Stimulated activated naive CD8-positive, alpha-beta T cell treated with anti-CD3 and anti-CD28 coated beads, Interleukin-15, Interleukin-2, amounts not matched to agents 100 ng/mL and 50 ng/mL, for 24 hours (primary cell): ENCODE results near the gene NPNT.

Experiments used
- H3K27ac Mint-ChIP-seq: one replicate; pipeline ENCODE4 v1.8.0; 2021; ENCODE audit warnings: mild to moderate bottlenecking, mixed read lengths
- H3K27me3 Mint-ChIP-seq: one replicate; pipeline ENCODE4 v1.8.0; 2021; ENCODE audit warnings: mixed read lengths
- H3K36me3 Mint-ChIP-seq: one replicate; pipeline ENCODE4 v1.8.0; 2021; ENCODE audit warnings: low read depth, mixed read lengths
- H3K4me1 Mint-ChIP-seq: one replicate; pipeline ENCODE4 v1.8.0; 2021; ENCODE audit warnings: low read depth, mixed read lengths
- H3K4me3 Mint-ChIP-seq: one replicate; pipeline ENCODE4 v1.8.0; 2021; ENCODE audit warnings: mild to moderate bottlenecking, mixed read lengths
- H3K9me3 Mint-ChIP-seq: one replicate; pipeline ENCODE4 v1.8.0; 2021; ENCODE audit warnings: mixed read lengths

Gene NPNT

DNA sequence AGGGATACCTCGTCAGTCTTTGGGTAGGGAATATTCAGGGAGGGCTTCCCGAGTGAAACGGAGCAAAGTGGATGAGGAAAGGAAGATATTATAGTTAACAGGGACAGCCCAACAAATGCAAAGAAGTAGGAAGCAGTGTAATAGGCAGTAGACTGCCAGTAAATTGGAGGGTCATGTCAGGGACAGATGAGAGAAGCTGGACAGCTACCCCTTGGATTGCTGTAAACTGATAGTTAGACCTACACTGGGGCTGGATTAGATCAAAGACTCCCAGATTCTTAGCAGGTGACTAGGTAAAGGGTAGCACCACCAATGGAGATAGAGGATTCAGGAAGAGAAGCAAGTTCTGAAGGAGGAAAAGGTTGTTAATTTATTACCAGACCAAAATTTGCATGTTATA is 48.0 kb downstream of the NPNT start:
- no peaks in the 10 kb centered on the region for H3K9me3 Mint-ChIP-seq
- no peaks in the 10 kb centered on the region for H3K27me3 Mint-ChIP-seq
- H3K4me3 Mint-ChIP-seq, result no peak overlapping the region
- no peaks in the 10 kb centered on the region for H3K36me3 Mint-ChIP-seq
- no peak overlapping the region for H3K27ac Mint-ChIP-seq
- no peaks in the 10 kb centered on the region for H3K4me1 Mint-ChIP-seq

GRCh38 chr4:105944540-105944939 is 49.3 kb downstream of the NPNT start:
- H3K4me3 Mint-ChIP-seq, result no peak overlapping the region
- no peaks in the 10 kb centered on the region for H3K9me3 Mint-ChIP-seq
- no peaks in the 10 kb centered on the region for H3K4me1 Mint-ChIP-seq
- no peak overlapping the region for H3K27ac Mint-ChIP-seq
- H3K36me3 Mint-ChIP-seq, result no peaks in the 10 kb centered on the region
- no peaks in the 10 kb centered on the region for H3K27me3 Mint-ChIP-seq

DNA sequence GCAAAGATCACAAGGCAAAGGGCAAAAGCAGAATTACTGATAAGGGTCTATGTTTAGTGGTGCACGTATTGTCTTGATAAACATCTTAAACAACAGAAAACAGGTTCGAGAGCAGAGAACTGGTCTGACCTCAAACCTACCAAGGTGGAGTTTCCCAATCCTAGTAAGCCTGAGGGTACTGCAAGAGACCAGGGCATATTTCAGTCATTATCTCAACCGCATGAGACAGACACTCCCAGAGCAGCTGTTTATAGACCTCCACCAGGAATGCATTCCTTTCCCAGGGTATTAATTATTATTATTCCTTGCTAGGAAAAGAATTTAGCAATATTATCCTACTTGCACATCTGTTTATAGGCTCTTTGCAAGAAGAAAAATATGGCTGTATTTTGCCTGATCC is 51.5 kb downstream of the NPNT start:
- no peak overlapping the region for H3K4me3 Mint-ChIP-seq

DNA sequence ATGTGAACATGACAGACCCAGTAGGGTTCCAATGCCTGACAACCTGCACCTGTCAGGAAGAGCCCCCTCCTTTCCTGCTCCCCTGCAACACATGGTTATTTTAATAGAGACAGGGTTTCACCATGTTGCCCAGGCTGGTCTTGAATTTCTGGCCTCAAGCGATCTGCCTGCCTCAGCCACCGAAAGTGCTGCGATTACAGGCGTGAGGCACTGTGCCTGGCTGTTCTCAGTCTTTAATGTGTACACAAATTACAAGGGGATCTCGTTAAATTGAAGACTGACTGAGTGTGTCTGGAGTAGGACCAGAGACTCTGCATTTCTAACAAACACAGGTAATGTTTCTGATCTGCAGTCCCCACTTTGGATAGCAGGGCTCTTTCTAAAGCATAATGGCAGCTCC is 55.4 kb downstream of the NPNT start:
- no peaks in the 10 kb centered on the region for H3K9me3 Mint-ChIP-seq
- H3K4me1 Mint-ChIP-seq, result no peaks in the 10 kb centered on the region
- H3K27ac Mint-ChIP-seq, result no peak overlapping the region
- H3K27me3 Mint-ChIP-seq, result no peaks in the 10 kb centered on the region
- H3K36me3 Mint-ChIP-seq, result no peaks in the 10 kb centered on the region
- no peak overlapping the region for H3K4me3 Mint-ChIP-seq

More for the DNA sequence above, 51.5 kb downstream of the NPNT start:
- Mint-ChIP-seq H3K36me3 (no peaks in the 10 kb centered on the region), H3K9me3 (no peaks in the 10 kb centered on the region), H3K4me1 (no peaks in the 10 kb centered on the region), H3K27ac (no peak overlapping the region), H3K27me3 (no peaks in the 10 kb centered on the region)

DNA sequence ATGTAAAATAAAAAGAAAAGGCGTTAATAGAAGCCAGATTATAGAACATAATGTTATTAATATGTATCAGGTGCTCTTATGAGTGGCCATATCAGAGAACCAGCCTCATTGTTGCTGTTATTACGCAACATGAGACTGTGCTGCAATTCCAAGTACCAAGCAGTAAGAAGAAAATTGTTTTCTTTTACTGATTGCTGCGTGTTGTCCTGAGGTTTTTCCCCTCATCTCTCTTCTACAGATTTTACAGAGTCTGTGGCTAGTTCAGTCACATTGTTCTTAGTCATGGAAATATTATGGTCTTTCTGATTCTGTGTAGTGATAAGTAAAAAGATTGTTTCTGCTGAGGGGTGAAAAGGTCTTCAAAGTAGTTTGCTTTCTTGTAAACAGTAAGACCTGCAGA is 55.9 kb downstream of the NPNT start:
- Mint-ChIP-seq H3K4me3 (no peak overlapping the region), H3K9me3 (no peaks in the 10 kb centered on the region), H3K27me3 (no peaks in the 10 kb centered on the region), H3K27ac (no peak overlapping the region), H3K4me1 (no peaks in the 10 kb centered on the region), H3K36me3 (no peaks in the 10 kb centered on the region)

DNA sequence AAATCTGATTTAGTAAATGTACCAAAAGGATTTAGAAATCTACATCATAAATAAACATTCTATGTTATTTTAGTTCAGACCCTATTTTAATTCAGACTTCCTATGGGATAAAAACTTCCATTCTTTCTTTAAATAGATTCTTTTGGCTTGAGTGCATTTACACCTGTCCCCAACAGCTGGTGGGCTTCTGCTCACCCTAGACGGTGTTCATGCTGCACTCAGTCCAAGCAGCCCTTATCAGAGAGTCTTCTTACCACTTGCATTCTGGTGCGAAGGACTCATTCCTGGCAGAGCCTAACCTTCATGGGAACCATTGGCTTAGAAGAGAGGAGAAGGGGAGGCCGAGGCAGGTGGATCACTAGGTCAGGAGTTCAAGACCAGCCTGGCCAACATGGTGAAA is 57.3 kb downstream of the NPNT start:
- Mint-ChIP-seq H3K4me1 (no peaks in the 10 kb centered on the region), H3K4me3 (no peak overlapping the region), H3K9me3 (no peaks in the 10 kb centered on the region), H3K27ac (no peak overlapping the region), H3K27me3 (no peaks in the 10 kb centered on the region), H3K36me3 (no peaks in the 10 kb centered on the region)

GRCh38 chr4:105956569-105956968 is 61.3 kb downstream of the NPNT start:
- Mint-ChIP-seq H3K36me3 (no peaks in the 10 kb centered on the region), H3K27ac (no peak overlapping the region), H3K9me3 (no peaks in the 10 kb centered on the region), H3K4me1 (no peaks in the 10 kb centered on the region), H3K27me3 (peaks cover 3% of the 10 kb centered on the region), H3K4me3 (no peak overlapping the region)

- no peak overlapping the region for H3K4me3 Mint-ChIP-seq
- H3K36me3 Mint-ChIP-seq, result no peaks in the 10 kb centered on the region
- H3K27me3 Mint-ChIP-seq, result peaks cover 3% of the 10 kb centered on the region
- H3K4me1 Mint-ChIP-seq, result no peaks in the 10 kb centered on the region
- no peak overlapping the region for H3K27ac Mint-ChIP-seq
- H3K9me3 Mint-ChIP-seq, result no peaks in the 10 kb centered on the region
These were observed 62.4 kb downstream of the NPNT start for GRCh38 chr4:105957680-105958079.

DNA sequence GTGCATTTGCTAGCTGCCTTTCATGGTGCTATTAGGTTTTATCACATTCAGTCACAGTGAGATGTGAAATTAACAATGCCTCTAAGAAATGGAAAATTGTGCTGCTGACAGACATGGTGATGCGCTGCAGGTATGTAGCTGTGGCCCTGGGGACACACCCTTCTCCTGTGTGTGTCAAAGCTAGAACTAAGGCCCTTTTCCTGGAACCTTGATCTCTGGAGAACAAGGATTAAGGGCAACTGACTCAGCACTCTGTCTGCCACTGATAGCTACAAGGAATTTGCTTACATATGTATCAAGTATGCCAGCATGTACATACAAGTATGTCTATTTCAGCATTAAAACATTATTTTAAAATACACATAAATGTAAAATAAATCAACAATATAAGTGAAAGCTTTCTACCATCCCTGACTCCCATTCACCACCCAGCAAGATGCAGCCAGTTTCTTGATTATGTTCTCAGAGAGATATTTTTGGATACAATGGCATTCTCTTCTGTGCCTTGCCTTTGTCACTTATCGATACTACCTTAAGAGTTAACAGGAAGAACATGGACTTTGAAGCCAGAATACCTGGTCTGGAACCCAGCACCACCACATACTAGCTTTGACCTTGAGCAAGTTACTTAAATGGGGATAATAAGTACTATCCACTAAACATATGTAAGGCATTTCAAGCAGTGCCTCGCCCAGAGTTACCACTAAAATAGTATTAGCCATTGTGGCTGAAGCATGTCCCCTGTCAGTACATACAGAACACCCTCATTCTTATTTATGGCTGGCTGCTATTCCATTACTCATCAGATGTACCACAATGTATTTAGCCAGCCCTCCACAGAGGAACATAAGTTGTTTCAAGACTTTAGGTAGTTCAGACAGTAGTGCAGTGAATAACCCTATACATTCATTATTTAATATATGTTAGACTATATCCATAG is 68.5 kb downstream of the NPNT start:
- H3K4me3 Mint-ChIP-seq, result no peak overlapping the region
- H3K36me3 Mint-ChIP-seq, result no peaks in the 10 kb centered on the region
- no peaks in the 10 kb centered on the region for H3K9me3 Mint-ChIP-seq
- no peaks in the 10 kb centered on the region for H3K4me1 Mint-ChIP-seq
- H3K27ac Mint-ChIP-seq, result no peak overlapping the region
- H3K27me3 Mint-ChIP-seq, result no peaks in the 10 kb centered on the region

- no peak overlapping the region for H3K4me3 Mint-ChIP-seq
- H3K4me1 Mint-ChIP-seq, result no peaks in the 10 kb centered on the region
- peaks cover 2% of the 10 kb centered on the region for H3K27me3 Mint-ChIP-seq
- H3K27ac Mint-ChIP-seq, result no peak overlapping the region
- H3K9me3 Mint-ChIP-seq, result no peaks in the 10 kb centered on the region
- H3K36me3 Mint-ChIP-seq, result no peaks in the 10 kb centered on the region
These were observed 70.0 kb downstream of the NPNT start for GRCh38 chr4:105965183-105965800.

- H3K9me3 Mint-ChIP-seq, result no peaks in the 10 kb centered on the region
- H3K4me3 Mint-ChIP-seq, result no peak overlapping the region
- H3K27me3 Mint-ChIP-seq, result peaks cover 3% of the 10 kb centered on the region
- H3K36me3 Mint-ChIP-seq, result no peaks in the 10 kb centered on the region
- no peaks in the 10 kb centered on the region for H3K4me1 Mint-ChIP-seq
- no peak overlapping the region for H3K27ac Mint-ChIP-seq
These were observed 70.8 kb downstream of the NPNT start for GRCh38 chr4:105966051-105966450.

GRCh38 chr4:105967058-105967658 is 71.9 kb downstream of the NPNT start:
- Mint-ChIP-seq H3K27me3 (peaks cover 3% of the 10 kb centered on the region), H3K4me3 (no peak overlapping the region), H3K4me1 (no peaks in the 10 kb centered on the region), H3K36me3 (no peaks in the 10 kb centered on the region), H3K9me3 (no peaks in the 10 kb centered on the region), H3K27ac (no peak overlapping the region)

GRCh38 chr4:105969575-105969974 is 74.3 kb downstream of the NPNT start:
- no peaks in the 10 kb centered on the region for H3K9me3 Mint-ChIP-seq

DNA sequence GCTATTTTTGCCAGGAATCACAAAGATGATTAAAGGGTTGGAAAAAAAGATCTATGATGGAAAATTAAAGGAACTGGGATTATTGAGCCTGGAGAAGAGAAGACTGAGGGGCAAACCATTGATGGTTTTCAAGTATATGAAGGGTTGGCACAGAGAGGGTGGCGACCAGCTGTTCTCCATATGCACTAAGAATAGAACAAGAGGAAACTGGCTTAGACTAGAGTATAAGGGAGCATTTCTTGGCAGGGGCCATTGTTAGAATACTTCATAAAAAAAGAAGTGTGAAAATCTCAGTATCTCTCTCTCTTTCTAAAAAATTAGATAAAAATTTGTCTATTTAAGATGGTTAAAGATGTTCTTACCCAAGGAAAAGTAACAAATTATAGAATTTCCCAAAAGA is 75.1 kb downstream of the NPNT start:
- no peak overlapping the region for H3K4me3 Mint-ChIP-seq

More at GRCh38 chr4:105969575-105969974, 74.3 kb downstream of the NPNT start:
- Mint-ChIP-seq H3K4me3 (no peak overlapping the region), H3K4me1 (no peaks in the 10 kb centered on the region), H3K27me3 (peaks cover 3% of the 10 kb centered on the region), H3K36me3 (no peaks in the 10 kb centered on the region), H3K27ac (no peak overlapping the region)

DNA sequence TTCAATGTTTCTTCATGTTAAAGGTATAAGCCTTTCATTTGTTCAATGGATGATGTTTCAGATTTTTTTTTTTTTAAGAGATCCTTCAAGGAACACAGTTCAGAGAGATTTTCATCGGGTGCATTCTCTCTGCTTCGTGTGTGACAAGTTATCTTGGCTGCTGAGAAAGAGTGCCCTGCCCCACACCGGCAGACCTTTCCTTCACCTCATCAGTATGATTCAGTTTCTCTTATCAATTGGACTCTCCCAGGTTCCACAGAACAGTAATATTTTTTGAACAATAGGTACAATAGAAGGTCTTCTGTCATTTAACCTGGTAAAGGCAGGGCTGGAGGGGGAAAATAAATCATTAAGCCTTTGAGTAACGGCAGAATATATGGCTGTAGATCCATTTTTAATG is 75.8 kb downstream of the NPNT start:
- H3K4me1 Mint-ChIP-seq, result no peaks in the 10 kb centered on the region
- H3K27me3 Mint-ChIP-seq, result peaks cover 3% of the 10 kb centered on the region
- no peaks in the 10 kb centered on the region for H3K36me3 Mint-ChIP-seq
- H3K9me3 Mint-ChIP-seq, result no peaks in the 10 kb centered on the region
- no peak overlapping the region for H3K27ac Mint-ChIP-seq
- no peak overlapping the region for H3K4me3 Mint-ChIP-seq

More for the DNA sequence above, 75.1 kb downstream of the NPNT start:
- Mint-ChIP-seq H3K27ac (no peak overlapping the region), H3K9me3 (no peaks in the 10 kb centered on the region), H3K36me3 (no peaks in the 10 kb centered on the region), H3K4me1 (no peaks in the 10 kb centered on the region), H3K27me3 (peaks cover 3% of the 10 kb centered on the region)
